K562 (cell line): Measurements from ENCODE around the gene CHRNB1. TPM values are rescaled to one million over a fixed set of nuclear protein-coding genes. Genes with fewer than 3 reads are reported as not detected.
A peak's percentile ranks its signal among the peaks of the same experiment; 100 is the strongest.

Experiments
- CBX8 ChIP-seq: fragments of 200-600 bp; sonication (generic); IDR thresholded peaks from 2 replicates; pipeline ENCODE4 v1.6.1; 2012; ENCODE audit warnings: borderline replicate concordance, mixed run types, low read depth, mild to moderate bottlenecking, moderate library complexity, mixed read lengths, low read length, control low read depth, inconsistent platforms; ENCODE audit not compliant: poor library complexity, severe bottlenecking; ENCODE audit errors: extremely low read depth
- FIP1L1 ChIP-seq: fragments of 200-400 bp; formaldehyde crosslinking; IDR thresholded peaks from 2 replicates; pipeline ENCODE4 v1.6.1; 2018; ENCODE audit warnings: mild to moderate bottlenecking, low read depth, low read length; ENCODE audit not compliant: poor library complexity, severe bottlenecking
- FOXP4 ChIP-seq: sonication (generic); formaldehyde crosslinking; IDR thresholded peaks from 2 replicates; pipeline ENCODE4 v1.8.0; 2022; ENCODE audit warnings: mild to moderate bottlenecking, missing genetic modification reagents, borderline replicate concordance
- GATAD2B ChIP-seq: fragments of 450-650 bp; IDR thresholded peaks from 2 replicates; pipeline ENCODE4 v1.6.1; 2017; ENCODE audit warnings: mild to moderate bottlenecking, borderline replicate concordance
- HDGF ChIP-seq: fragments of 450-650 bp; IDR thresholded peaks from 2 replicates; pipeline ENCODE4 v1.6.1; 2016
- HNRNPUL1 ChIP-seq: fragments of 200-400 bp; formaldehyde crosslinking; IDR thresholded peaks from 2 replicates; pipeline ENCODE4 v1.6.1; 2017; ENCODE audit warnings: low read length
- POLR2AphosphoS2 ChIP-seq: IDR thresholded peaks from 2 replicates; pipeline ENCODE4 v1.6.1; 2012; ENCODE audit warnings: low read length, improper control_type of control experiment
- RHOXF2B ChIP-seq: fragments of 250-450 bp; sonication (Bioruptor Pico); conservative IDR thresholded peaks from 2 replicates; pipeline ENCODE4 v1.5.1; 2021
- ZKSCAN1 ChIP-seq: fragments of 150-350 bp; IDR thresholded peaks from 2 replicates; pipeline ENCODE4 v1.6.1; 2016; ENCODE audit warnings: low read depth, low read length
- ZNF121 ChIP-seq: sonication (generic); formaldehyde crosslinking; conservative IDR thresholded peaks from 2 replicates; pipeline ENCODE4 v1.8.0; 2022; ENCODE audit warnings: missing genetic modification reagents
- ZNF133 ChIP-seq: fragments of 250-450 bp; sonication (Bioruptor Pico); IDR thresholded peaks from 2 replicates; pipeline ENCODE4 v1.4.0; 2020; ENCODE audit warnings: mild to moderate bottlenecking
- ZNF197 ChIP-seq: fragments of 200-800 bp; sonication (Bioruptor generic); IDR thresholded peaks from 2 replicates; pipeline ENCODE4 v1.6.1; 2016; ENCODE audit warnings: low read depth, missing genetic modification characterization, missing compliant biosample characterization
- ZNF217 ChIP-seq: sonication (generic); formaldehyde crosslinking; IDR thresholded peaks from 2 replicates; pipeline ENCODE4 v1.8.0; 2022; ENCODE audit warnings: mild to moderate bottlenecking, missing genetic modification reagents
- ZNF766 ChIP-seq: fragments of 200-800 bp; sonication (Bioruptor generic); conservative IDR thresholded peaks from 2 replicates; pipeline ENCODE4 v1.6.1; 2016; ENCODE audit warnings: missing genetic modification characterization, missing compliant biosample characterization
- ZNF785 ChIP-seq: fragments of 250-450 bp; sonication (Bioruptor Pico); IDR thresholded peaks from 2 replicates; pipeline ENCODE4 v1.4.0; 2020; ENCODE audit warnings: mild to moderate bottlenecking
- ZNF830 ChIP-seq: fragments of 250-450 bp; sonication (Bioruptor Pico); IDR thresholded peaks from 2 replicates; pipeline ENCODE4 v1.5.0; 2021; ENCODE audit warnings: mild to moderate bottlenecking
- ZSCAN32 ChIP-seq: fragments of 450-650 bp; formaldehyde crosslinking; IDR thresholded peaks from 2 replicates; pipeline ENCODE4 v1.4.0; 2020; ENCODE audit warnings: mild to moderate bottlenecking, moderate library complexity
- polyA plus RNA-seq, 8 experiments: library from polyadenylated mRNA; depleted of rRNA in 4 of 8; stranded (reverse) in 5 of 8; unstranded in 3 of 8; fragments of >200 nt; fragmentation: Nextera tagmentation in 2 of 8; fragmentation: Illumina TruSeq in 1 of 8; extraction: Ambion mirVana in 2 of 8; extraction: Trizol in 1 of 8; gene quantifications; 2 replicates each; pipeline versions ENCODE4 v1.2.1 to v1.2.3, GENCODE V29; 2011 to 2014; ENCODE audit warnings: inconsistent platforms in 1 of 8, missing spikeins in 1 of 8
- total RNA-seq, 7 experiments: library from RNA; depleted of rRNA in 6 of 7; stranded (reverse); fragments of >200 nt in 6 of 7; fragmentation: Illumina TruSeq in 2 of 7; extraction: Trizol in 2 of 7; gene quantifications; 2 replicates each; pipeline versions ENCODE4 v1.2.1 to v1.2.3, GENCODE V29; 2011 to 2021; ENCODE audit warnings: low replicate concordance in 1 of 7
- TF ChIP-seq, protein P1 (sequence below): fragments of 250-450 bp; sonication (Bioruptor Pico); IDR thresholded peaks from 2 replicates; pipeline ENCODE4 v1.4.0; 2020; ENCODE audit warnings: mild to moderate bottlenecking, moderate library complexity, borderline replicate concordance
- TF ChIP-seq, protein P2 (sequence below): sonication (generic); formaldehyde crosslinking; IDR thresholded peaks from 2 replicates; pipeline ENCODE4 v1.8.0; 2022; ENCODE audit warnings: missing genetic modification reagents, mild to moderate bottlenecking, moderate library complexity, borderline replicate concordance

Gene CHRNB1
- total and polyA plus RNA-seq, 9 of the 15 experiments (the other 6 are each of a cell fraction or from before 2014, with no cell fraction given), result 4.7 to 12.3 (median 6.8) TPM

- no peak for TF ChIP-seq FOXP4 (CRISPR knock-in tag)
- TF ChIP-seq ZNF785 (CRISPR knock-in tag), result no peak
- peak; percentile 5; the same call in 1 of the 2 replicates for TF ChIP-seq ZKSCAN1
- TF ChIP-seq ZNF133, result no peak
- TF ChIP-seq ZNF217 (CRISPR knock-in tag), result no peak
- TF ChIP-seq, protein P1, sequence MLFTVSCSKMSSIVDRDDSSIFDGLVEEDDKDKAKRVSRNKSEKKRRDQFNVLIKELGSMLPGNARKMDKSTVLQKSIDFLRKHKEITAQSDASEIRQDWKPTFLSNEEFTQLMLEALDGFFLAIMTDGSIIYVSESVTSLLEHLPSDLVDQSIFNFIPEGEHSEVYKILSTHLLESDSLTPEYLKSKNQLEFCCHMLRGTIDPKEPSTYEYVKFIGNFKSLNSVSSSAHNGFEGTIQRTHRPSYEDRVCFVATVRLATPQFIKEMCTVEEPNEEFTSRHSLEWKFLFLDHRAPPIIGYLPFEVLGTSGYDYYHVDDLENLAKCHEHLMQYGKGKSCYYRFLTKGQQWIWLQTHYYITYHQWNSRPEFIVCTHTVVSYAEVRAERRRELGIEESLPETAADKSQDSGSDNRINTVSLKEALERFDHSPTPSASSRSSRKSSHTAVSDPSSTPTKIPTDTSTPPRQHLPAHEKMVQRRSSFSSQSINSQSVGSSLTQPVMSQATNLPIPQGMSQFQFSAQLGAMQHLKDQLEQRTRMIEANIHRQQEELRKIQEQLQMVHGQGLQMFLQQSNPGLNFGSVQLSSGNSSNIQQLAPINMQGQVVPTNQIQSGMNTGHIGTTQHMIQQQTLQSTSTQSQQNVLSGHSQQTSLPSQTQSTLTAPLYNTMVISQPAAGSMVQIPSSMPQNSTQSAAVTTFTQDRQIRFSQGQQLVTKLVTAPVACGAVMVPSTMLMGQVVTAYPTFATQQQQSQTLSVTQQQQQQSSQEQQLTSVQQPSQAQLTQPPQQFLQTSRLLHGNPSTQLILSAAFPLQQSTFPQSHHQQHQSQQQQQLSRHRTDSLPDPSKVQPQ (CRISPR knock-in tag), result no peak
- 0 out of 2 replicates have a peak, but pooled peaks have one; percentile 15 for TF ChIP-seq GATAD2B
- peak; percentile 95; the same call in 1 of the 2 replicates for TF ChIP-seq POLR2AphosphoS2
- TF ChIP-seq ZSCAN32 (CRISPR knock-in tag), result peak; percentile 44; the same call in 1 of the 2 replicates
- TF ChIP-seq, protein P2, sequence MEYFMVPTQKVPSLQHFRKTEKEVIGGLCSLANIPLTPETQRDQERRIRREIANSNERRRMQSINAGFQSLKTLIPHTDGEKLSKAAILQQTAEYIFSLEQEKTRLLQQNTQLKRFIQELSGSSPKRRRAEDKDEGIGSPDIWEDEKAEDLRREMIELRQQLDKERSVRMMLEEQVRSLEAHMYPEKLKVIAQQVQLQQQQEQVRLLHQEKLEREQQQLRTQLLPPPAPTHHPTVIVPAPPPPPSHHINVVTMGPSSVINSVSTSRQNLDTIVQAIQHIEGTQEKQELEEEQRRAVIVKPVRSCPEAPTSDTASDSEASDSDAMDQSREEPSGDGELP, result peak; percentile 71; the same call in 1 of the 2 replicates
- TF ChIP-seq ZNF121, result no peak
- TF ChIP-seq HNRNPUL1, result no peak; the same call in 1 of the 2 replicates
- TF ChIP-seq RHOXF2B (CRISPR knock-in tag), result 0 out of 2 replicates have a peak, but pooled peaks have one; percentile 13
- peak; percentile 57; the same call in 1 of the 2 replicates for TF ChIP-seq ZNF766
- 0 out of 2 replicates have a peak, but pooled peaks have one; percentile 71 for TF ChIP-seq ZNF830 (CRISPR knock-in tag)
- no peak for TF ChIP-seq CBX8
- TF ChIP-seq ZNF197, result no peak
- TF ChIP-seq FIP1L1, result peak; percentile 41
- TF ChIP-seq HDGF, result no peak
Observed at GRCh38 chr17:7484067-7484918, 39.4 kb downstream of the CHRNB1 start, which contains the start of gene POLR2A (continued).
